Fibroblast of peridontal ligament (primary cell): Measurements from ENCODE around the gene FRYL.
"Not testable (repeated sequence)": the region's sequence is repeated elsewhere in the genome, so short reads cannot be mapped to it uniquely, and the experiment has no call there.

Experiments
- DNase-seq: peaks from one replicate; pipeline ENCODE4 v3.0.0-alpha.2; 2010; ENCODE audit errors: extremely low read depth

FRYL gene

DNA sequence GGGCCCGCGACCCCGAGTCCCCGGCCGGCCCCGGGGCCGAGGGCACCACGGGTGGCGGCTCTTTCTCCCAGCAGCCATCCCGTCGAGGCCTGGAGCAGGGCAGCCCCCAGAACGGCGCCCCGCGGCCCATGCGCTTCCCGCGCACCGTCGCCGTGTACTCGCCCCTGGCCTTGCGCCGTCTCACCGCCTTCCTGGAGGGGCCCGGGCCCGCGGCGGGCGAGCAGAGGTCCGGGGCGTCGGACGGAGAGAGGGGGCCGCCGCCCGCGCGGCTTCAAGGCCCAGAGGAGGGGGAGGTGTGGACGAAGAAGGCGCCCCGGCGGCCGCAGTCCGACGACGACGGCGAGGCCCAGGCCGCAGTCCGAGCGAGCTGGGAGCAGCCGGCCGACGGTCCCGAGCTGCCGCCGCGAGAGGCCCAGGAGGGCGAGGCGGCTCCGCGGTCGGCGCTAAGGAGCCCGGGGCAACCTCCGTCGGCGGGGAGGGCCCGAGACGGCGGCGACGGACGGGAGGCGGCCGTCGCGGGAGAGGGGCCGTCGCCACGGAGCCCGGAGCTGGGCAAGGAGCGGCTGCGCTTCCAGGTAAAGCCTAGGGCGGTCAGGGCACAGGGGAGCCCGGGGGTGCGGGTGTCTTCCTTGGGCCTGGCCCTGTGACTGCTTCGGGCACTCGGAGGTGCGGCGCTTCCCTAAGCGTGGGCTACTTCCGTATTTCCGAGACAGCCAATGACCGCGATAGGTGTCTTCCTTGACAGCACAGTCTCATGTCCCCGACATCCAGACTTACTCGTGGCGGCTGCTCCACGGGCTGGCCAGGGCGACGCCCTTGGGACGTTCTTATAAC, 289.2 kb downstream of the FRYL start:
- DNase-seq = no peak

DNA sequence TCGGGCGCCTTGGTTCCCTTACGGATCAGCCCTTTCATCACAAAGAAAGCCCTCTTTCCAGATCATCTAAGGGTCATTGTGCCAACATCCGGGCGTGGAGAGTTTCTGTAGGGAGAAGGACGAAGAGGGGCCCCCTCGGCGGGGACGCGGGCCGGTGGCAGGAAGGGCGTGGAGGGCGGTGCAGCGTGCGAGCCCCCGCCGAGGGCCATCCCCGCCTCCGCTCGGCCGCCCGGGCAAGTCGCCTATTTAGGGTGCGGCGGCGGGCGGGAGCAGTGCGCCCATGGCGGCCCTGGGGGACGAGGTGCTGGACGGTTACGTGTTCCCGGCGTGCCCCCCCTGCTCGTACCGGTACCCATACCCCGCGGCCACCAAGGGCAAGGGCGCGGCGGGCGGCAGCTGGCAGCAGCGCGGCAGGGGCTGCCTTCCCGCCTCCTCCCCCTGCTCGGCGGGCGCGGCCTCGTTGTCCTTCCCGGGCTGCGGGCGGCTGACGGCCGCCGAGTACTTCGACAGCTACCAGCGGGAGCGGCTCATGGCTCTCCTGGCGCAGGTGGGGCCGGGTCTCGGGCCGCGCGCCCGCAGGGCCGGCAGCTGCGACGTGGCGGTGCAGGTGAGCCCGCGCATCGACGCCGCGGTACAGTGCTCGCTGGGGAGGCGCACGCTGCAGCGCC, 289.9 kb downstream of the FRYL start, which contains the start of gene ZAR1:
TSS of gene ZAR1 (plus strand) at position 241 of the 668 bp plus-strand sequence. CDS start at position 281, 40 bp downstream.
- DNase-seq = no peak

DNA sequence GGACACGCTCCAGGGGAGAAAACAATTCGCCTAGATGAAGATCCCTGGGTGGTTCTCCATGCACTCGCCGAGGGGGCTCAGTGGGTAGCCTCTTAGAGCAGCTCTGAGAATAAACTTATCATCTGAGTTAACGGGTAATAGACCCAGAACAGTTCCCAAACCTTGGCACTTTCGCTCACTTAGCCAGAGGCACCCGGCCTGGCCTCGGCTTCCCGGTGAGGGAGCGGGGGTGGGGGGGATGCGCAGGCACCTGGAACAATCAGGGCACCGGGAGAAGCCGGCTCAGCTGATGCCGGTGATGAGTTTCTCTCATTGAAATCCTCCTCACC, 290.4 kb downstream of the FRYL start:
- no peak for DNase-seq

DNA sequence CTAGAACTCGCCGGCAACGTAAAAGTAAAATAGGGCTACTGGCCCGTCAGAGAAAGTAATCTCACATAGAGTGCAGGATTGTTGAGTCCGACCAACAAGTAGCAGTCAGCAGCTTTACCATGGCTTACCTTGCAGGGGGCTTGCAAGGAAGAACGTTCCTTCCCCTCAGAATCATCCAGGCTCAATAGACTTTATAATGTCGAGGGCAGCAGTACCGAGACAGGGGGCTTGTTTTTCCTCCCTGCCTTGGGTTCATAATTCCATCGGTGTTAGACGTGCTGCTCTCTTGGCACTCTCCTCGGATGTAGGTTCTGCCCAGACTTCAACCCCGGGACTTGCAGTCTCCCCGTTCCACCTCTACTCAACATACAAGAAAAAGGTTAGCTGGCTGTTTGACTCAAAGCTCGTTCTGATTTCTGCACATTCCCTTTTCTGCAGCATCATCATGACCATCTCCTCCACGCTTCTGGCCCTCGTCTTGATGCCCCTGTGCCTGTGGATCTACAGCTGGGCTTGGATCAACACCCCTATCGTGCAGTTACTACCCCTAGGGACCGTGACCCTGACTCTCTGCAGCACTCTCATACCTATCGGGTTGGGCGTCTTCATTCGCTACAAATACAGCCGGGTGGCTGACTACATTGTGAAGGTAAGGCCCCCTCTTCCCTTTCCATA, 295.4 kb downstream of the FRYL start:
- DNase-seq = no peak

DNA sequence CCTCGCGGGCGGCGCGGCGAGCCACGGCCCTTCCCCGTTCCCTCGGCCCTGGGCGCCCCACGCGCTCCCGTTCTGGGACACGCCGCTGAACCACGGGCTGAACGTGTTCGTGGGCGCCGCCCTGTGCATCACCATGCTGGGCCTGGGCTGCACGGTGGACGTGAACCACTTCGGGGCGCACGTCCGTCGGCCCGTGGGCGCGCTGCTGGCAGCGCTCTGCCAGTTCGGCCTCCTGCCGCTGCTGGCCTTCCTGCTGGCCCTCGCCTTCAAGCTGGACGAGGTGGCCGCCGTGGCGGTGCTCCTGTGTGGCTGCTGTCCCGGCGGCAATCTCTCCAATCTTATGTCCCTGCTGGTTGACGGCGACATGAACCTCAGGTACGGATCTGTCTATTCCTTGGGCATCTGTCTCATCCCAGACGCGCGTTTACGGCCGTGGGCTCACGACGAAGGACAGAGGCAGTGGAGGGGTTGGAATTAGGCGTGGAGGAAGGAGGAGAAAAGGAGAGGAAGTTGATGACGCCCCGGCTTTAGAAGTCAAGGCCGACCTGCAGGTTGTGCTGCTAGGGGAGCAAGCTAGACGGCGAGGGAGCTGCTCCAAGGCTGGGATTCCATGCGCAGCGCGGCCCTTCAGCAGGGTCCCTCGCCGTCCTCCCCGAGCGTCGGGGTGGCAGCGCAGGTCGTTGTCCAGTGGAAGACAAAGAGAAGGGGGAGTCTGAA, 296.1 kb downstream of the FRYL start:
- DNase-seq = no peak

DNA sequence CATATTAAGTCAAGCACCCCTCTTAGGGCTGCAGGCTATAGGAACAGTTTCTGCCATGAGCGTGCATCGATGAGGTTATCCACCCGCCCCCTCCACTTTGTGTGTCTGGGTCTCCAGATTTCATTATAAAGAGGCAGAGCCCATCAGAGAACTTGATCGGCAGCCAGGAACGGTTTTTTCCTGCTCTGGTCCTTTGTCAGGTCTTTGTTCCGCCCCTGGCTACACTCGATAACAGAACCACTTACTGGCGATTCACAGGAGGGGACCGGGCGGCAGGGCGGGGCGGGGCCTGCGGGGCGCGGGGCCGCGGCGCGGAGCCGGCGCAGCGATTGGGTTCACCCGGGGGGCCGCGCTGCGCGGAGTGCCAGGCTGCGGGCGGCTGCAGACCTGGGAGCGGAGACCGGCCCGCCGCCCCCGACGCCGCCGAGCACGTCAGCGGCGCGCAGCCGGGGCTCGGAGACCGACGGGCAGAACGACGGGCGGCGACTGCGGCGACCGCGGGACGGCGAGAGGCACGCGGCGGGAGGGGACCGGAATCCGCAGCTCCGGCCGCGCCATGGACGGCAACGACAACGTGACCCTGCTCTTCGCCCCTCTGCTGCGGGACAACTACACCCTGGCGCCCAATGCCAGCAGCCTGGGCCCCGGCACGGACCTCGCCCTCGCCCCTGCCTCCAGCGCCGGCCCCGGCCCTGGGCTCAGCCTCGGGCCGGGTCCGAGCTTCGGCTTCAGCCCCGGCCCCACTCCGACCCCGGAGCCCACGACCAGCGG, 296.9 kb downstream of the FRYL start, which contains the start of gene SLC10A4:
TSS of gene SLC10A4 (plus strand) at position 338 of the 771 bp plus-strand sequence. CDS start at position 557, 219 bp downstream.
- no peak for DNase-seq

DNA sequence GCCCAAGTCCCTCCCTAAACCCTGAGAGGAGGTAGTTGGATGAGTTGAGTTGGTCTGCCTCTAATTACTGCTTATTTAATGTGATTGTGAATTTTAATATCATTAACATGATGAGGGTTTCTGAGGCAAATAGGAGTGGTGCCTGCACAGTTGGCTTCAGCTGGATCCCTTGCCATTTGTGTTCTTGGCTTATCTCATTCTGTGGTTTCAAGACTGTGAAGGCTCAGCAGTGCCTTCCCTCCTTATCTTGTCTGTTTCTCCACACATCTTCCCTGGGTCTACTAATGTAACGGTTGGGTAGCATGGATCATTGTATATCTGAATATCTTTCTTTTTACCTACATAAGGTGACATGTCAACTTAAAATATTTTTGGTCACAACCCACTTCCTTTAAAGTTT, 298.5 kb downstream of the FRYL start:
- no peak for DNase-seq

DNA sequence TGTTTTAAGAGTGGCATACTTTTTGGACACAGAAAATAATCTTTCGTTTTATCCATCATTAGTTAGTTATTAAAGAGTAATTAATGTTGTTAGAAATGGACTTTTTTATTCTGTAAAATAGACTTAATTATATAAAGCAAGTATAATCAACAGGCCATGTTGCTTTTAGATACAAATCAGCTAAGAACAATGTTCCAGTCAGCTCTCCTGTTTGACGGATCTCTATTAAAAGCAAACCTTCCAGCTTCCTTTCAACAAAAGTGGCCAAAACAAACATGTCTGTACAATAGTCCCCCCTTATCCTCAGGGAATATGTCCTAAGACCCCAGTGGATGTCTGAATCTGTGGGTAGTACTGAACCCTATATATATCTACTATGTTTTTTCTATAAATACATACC, 301.8 kb downstream of the FRYL start:
- DNase-seq = no peak

DNA sequence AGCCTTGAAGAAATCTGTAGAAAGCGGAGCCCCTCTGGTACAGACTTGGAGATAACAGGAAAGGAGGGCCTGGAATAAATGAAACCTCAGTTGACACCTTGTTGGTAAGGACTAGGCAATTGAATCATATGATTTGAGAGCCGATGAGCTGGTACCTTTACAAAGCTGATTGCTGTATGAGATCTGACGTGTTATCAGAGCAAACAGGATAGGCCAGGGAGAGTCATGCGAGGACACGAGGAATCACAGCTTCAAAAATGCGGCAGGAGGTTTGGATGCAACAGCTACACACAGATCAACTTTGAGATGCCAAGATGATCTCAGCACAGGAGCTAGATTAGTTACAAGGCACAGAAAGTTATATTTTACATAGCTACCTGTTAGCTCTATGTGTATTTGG, 304.3 kb downstream of the FRYL start:
- no peak for DNase-seq

DNA sequence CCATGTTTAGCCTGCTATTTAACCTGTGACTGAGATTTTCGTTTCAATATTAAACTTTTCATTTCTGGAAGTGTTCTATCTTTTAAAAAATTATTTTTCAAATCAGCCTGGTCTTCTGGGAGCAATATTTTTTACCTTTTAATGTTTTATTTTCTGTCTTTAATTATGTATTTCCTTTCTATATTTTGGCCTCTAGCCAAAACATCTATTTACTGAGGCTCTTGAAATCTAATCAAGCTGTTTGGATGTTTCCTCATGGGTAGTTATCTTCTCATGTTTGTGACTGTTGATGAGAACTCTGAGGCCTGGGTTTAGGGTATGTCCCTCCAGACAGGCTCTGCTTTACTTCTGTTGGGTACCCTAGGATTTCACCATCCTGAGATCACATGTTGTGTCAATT, 307.3 kb downstream of the FRYL start:
- no peak for DNase-seq

DNA sequence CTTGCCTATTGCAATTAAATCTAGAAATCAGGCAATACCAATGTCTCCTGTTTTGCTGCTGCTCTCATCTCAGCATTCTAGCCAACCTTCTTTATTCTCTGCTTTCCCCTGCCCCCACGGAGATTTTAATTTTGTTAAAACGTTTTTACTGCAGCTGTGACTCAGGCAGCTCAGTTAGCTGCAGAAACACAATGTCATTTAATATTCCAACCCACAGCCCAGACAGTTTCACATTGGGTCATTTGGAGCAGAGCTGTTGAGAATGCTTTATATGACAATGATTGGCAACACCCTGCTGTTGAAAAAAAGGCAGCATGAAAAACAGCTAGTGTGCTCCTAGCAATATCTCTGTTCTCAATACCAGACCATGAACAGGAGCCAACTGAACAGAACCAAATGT, 309.5 kb downstream of the FRYL start:
- DNase-seq = no peak

DNA sequence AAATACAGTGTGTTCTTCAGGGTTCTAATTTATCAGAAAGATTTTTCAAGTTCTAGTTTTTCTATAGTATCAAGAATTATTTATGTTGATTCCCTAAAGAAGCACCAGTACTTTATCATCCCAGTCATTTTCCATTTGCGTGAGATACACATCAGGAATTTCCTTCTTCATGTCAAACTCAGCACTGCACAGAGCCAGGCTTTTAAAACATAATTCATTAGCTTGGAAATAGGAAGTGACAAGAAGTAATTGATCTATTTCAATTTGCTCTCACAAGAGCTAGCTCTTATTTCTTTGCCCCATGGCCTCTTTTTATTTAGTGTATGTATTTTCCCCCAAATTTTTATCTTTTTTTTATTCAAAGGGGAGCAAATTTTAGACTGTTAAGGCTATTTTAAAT, 309.9 kb downstream of the FRYL start:
- DNase-seq = no peak

DNA sequence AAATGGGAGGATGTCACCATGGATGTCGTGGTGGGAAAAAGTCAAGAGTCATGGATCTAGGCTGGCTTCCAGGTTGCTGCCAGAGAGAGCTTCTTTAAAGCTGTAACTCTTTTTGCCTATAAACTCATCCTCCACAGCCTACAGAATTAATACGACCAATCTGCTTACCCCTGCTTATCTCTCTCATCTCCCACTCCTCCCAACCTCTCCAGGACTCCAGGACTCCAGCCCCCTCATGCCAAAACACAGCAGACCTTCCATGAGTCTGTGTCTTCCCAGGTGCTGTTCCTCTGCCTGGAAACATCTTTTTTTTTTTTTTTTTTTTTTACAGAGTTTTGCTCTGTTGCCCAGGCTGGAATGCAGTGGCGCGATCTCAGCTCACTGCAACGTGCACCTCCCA, 312.2 kb downstream of the FRYL start:
- no peak for DNase-seq

DNA sequence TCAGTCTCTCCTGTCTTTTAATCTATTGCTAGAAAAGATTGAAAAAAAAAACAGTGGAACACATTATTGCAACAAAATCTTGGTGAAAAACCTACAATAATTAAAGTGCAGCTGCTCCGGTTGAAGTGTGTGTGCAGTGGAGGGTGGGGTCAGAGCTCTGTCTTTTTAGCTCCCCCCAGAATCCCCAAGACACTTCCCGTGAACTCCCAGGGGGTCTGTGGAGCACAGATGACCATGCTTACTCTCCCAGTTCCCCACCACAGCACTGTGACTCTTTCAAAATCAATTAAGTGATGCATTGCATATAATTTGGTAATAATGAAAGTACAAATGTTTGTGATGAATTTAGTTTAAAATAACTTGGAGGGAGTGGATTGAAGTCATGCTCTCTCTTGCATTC, 312.6 kb downstream of the FRYL start:
- DNase-seq = no peak

DNA sequence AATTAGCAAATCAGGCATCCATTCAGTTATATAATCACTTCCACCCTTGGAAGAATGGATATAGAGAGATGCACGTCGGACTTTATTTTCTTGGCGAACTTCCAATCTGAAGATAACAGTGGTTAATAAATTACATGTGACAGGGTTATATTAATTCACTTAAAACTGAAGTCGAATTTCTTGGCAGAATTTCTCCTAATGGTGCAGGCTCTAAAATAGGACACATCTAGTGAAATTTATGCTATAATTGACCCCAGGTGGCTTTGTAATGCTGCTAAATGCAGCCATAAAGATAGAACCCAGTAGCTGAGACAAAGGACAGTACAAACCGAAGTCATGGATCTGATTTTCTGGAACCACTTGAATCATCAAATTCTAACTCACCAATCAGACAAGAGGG, 317.7 kb downstream of the FRYL start:
- no peak for DNase-seq

DNA sequence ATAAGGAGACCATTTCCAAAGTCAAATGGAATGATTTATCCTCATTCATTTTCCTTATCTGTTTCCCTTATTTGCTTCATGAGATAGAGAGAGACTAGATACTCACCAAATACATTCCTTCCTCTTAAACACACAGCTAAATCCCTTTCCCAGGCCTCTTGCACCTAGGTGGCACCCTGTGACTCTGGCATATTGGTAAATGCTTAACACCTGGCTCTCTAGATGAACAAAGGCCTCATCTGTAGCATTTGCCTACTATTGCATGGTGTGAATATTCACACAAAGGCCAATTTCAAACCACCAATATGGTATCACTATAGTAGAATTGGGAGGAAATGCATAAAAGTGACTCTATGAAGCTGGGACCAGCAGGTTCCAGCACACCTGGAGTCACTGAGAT, 319.1 kb downstream of the FRYL start:
- no peak for DNase-seq

DNA sequence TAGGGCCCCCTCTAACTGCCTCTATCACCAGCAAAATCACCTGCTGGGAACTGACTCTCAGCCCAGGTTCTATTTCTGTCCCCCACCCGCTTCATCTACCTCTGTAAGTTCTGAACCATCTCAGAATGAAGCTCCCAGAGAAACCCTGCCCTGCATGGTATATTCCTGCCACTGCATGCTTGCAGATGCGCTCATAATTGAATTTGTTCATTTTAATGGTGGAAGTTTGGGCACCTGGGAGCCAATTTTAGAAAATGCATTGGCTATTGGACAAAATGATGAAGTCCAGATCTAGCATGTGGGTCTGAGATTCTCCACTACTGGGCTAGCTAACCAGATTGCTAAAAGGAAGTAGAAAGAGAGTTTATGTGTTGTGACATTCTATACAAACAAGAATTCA, 325.5 kb downstream of the FRYL start:
- no peak for DNase-seq

DNA sequence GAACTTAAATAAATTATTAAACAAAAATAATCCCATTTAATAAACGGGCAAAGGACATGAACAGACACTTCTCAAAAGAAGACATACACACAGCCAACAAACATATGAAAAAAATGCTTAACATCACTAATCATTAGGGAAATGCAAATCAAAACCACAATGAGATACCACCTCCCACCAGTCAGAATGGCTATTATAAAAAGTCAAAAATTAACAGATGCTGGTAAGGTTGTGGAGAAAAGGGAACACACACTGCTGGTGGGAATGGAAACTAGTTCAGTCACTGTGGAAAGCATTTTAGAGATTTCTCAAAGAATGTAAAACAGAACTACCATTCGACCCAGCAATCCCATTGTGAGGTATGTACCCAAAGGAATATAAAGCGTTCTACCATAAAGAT, 328.4 kb downstream of the FRYL start:
- not testable (repeated sequence) for DNase-seq

DNA sequence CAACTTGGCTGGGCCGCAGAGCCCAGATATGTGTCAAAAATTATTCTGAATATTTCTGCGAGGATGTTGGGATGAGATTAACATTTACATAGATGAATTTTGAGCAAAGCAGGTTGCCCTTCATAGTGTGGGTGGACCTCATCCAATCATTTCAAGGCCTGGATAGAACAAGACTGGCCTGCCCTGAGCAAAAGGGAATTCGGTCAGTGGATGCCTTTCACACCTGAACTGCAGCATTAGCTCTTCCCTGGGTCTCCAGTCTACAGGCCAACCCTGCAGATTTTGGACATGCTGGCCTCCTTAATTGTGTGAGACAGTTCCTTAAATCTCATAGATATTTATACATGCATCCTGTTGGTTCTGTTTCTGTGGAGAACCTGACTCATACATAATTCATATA, 329.3 kb downstream of the FRYL start:
- no peak for DNase-seq

DNA sequence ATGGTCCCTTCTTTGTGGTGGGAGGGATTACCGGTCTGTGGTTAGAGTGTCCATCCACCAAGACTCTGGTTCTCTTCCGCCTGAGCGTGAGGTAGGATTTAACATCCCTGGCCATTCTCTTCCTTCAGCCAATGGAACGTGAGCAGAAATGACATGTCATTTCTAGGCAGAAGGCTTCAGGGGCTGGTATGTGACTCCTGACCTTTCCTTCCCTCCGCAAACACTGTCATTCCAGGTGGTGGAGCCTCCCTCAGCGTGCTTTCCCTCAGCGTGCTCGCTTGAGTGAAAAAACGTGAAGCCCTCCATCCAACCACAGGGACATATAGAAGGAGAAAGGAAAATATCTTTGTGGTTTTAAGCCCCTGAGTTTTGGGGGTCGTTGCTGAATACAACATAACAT, 330.9 kb downstream of the FRYL start:
- no peak for DNase-seq
